ENCODE data around the gene PCED1A. TPM values are rescaled to one million over a fixed set of nuclear protein-coding genes. Genes with fewer than 3 reads are reported as not detected.

Gene PCED1A
- total and polyA plus RNA-seq, 2 donors (not counting 3 experiments of a cell fraction or from before 2014, with no cell fraction given) = 20.1 to 32.0 TPM

DNA sequence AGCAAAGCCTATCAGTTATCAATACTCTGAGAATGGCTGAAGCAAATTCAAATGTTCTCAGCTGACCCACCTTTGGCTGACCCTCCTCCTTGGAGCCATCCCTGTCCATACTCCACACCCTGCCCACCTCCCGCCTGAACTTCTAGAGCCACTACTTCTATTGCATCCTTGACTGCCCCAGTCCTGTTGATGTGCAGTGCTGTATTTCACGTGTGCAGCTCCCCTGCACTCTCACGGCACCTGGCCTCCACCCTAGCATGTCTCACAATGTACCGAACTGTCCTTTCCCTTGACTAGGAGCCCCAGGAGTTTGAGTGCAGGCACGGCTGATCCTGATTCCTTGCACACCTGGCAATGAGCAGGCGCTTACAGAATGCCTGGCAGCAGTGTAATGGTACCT lies 47.0 kb downstream of the PCED1A start:
- Histone ChIP-seq H3K9ac (replicated peaks; ENCODE audit: extremely low read depth, insufficient read depth, low read length) (no peak overlapping the region), H3K4me1 (ENCODE audit: control insufficient read depth, extremely low read depth, insufficient read depth, low read length) (no peaks in the 10 kb centered on the region), H3K27ac (ENCODE audit: insufficient read depth, low read depth, low read length) (no peak overlapping the region), H3K9me3 (replicated peaks; ENCODE audit: control insufficient read depth, insufficient read depth, low read length) (no peaks in the 10 kb centered on the region), H3K79me2 (ENCODE audit: control insufficient read depth, insufficient read depth, low read length) (no peaks in the 10 kb centered on the region), H3K4me2 (ENCODE audit: insufficient read depth, low read length) (no peak overlapping the region), H3K9me1 (replicated peaks; ENCODE audit: control insufficient read depth, extremely low read depth, insufficient read depth, low read length) (no peaks in the 10 kb centered on the region), H3K4me3 (replicated peaks in 1 of 3; ENCODE audit: insufficient read depth in 1 of 3, low read depth in 1 of 3, low read length in 3 of 3) (no peak overlapping the region), H3K27me3 (ENCODE audit: control insufficient read depth in 2 of 2, insufficient read depth in 2 of 2, low read length in 2 of 2) (peaks cover 0 to 15% of the 10 kb centered on the region in 2 experiments), H2AFZ (ENCODE audit: low read depth, low read length) (no peak overlapping the region), H3K36me3 (ENCODE audit: control insufficient read depth in 2 of 2, extremely low read depth in 1 of 2, insufficient read depth in 2 of 2, low read length in 2 of 2) (no peaks in the 10 kb centered on the region), H4K20me1 (replicated peaks; ENCODE audit: control insufficient read depth, extremely low read depth, insufficient read depth, low read length) (no peaks in the 10 kb centered on the region)
- POLR2A ChIA-PET = no interaction called here
- intact Hi-C loops (cut with micrococcal nuclease) (no loop called here), dilution Hi-C loops (cut with MboI; ENCODE audit: extremely low pct_ligation_motif_present, low sequenced_read_pairs) (no loop called here)
- DNase-seq (ENCODE audit: low read depth, low spot score) = no peak
- no peak for FAIRE-seq
- CTCF ChIA-PET = interaction anchor here (1.0 kb wide), 1 partner anchor 72 kb away, joined by 3 read pairs; no protein-coding TSS in a partner anchor
- TF ChIP-seq POLR2A (IDR thresholded peaks at IDR 0.05; ENCODE audit: low read depth, low read length) = no peak
- no peak for TF ChIP-seq GATA2 (IDR thresholded peaks at IDR 0.05; ENCODE audit: insufficient read depth, insufficient read length, low read depth, low read length)
- TF ChIP-seq MYC (IDR thresholded peaks at IDR 0.05; ENCODE audit: low read depth, low read length) = no peak
- no peak for TF ChIP-seq EZH2 (IDR thresholded peaks at IDR 0.05; ENCODE audit: borderline replicate concordance, low read depth, low read length, severe bottlenecking)
- TF ChIP-seq, protein P1, sequence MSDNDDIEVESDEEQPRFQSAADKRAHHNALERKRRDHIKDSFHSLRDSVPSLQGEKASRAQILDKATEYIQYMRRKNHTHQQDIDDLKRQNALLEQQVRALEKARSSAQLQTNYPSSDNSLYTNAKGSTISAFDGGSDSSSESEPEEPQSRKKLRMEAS (IDR thresholded peaks at IDR 0.05; ENCODE audit: insufficient read depth, insufficient read length) = no peak
- TF ChIP-seq POLR2AphosphoS5 (IDR thresholded peaks at IDR 0.05; ENCODE audit: insufficient read depth, low read depth, low read length) = no peak
- no TSS peak for BruUV-seq (replicated peaks)

Other genes with a start within 250 kb of the PCED1A start
- 305 and 329 TPM in 2 replicates for gene NOP56, start 188.0 kb downstream of the PCED1A start, total RNA-seq
- 145 and 151 TPM in 2 replicates for gene NOP56, start 188.0 kb downstream of the PCED1A start, polyA plus RNA-seq
- gene IDH3B, start 176.4 kb downstream of the PCED1A start, total RNA-seq = 86.9 and 87.9 TPM in 2 replicates
- 168 and 177 TPM in 2 replicates for gene IDH3B, start 176.4 kb downstream of the PCED1A start, polyA plus RNA-seq
- gene EBF4, start 147.9 kb downstream of the PCED1A start, total RNA-seq = 3.0 and 3.4 TPM in 2 replicates
- gene EBF4, start 147.9 kb downstream of the PCED1A start, polyA plus RNA-seq = 2.5 and 2.7 TPM in 2 replicates
- gene CPXM1, start 40.0 kb downstream of the PCED1A start, total RNA-seq = 9.3 and 20.3 TPM in 2 replicates
- gene CPXM1, start 40.0 kb downstream of the PCED1A start, polyA plus RNA-seq = 18.9 and 21.3 TPM in 2 replicates
- not detected in 2 replicates for gene C20orf141, start 25.7 kb downstream of the PCED1A start, total RNA-seq
- gene C20orf141, start 25.7 kb downstream of the PCED1A start, polyA plus RNA-seq = not detected in 2 replicates
- not detected in 2 replicates for gene TMEM239, start 24.3 kb downstream of the PCED1A start, total RNA-seq
- not detected in 2 replicates for gene TMEM239, start 24.3 kb downstream of the PCED1A start, polyA plus RNA-seq
- gene VPS16, start 90 bp upstream of the PCED1A start, total RNA-seq = 35.8 and 42.3 TPM in 2 replicates
- gene VPS16, start 90 bp upstream of the PCED1A start, polyA plus RNA-seq = 37.6 and 37.8 TPM in 2 replicates
- gene PTPRA, start 32.8 kb upstream of the PCED1A start, total RNA-seq = 52.2 and 53.4 TPM in 2 replicates
- gene PTPRA, start 32.8 kb upstream of the PCED1A start, polyA plus RNA-seq = 37.7 and 43.2 TPM in 2 replicates
- gene GNRH2, start 203.0 kb upstream of the PCED1A start, total RNA-seq = 1.7 and 1.9 TPM in 2 replicates
- 0.13 TPM in 1 of 2 replicates, not detected in the other for gene GNRH2, start 203.0 kb upstream of the PCED1A start, polyA plus RNA-seq
- gene MRPS26, start 205.4 kb upstream of the PCED1A start, total RNA-seq = 41.2 and 43.9 TPM in 2 replicates
- gene MRPS26, start 205.4 kb upstream of the PCED1A start, polyA plus RNA-seq = 41.0 and 48.7 TPM in 2 replicates
- not detected in 2 replicates for gene OXT, start 231.0 kb upstream of the PCED1A start, total RNA-seq
- gene OXT, start 231.0 kb upstream of the PCED1A start, polyA plus RNA-seq = not detected in 2 replicates
- gene AVP, start 244.1 kb upstream of the PCED1A start, total RNA-seq = not detected in 2 replicates
- gene AVP, start 244.1 kb upstream of the PCED1A start, polyA plus RNA-seq = not detected in 2 replicates

Data from endothelial cell of umbilical vein (primary cell).